ENCODE measurements around the gene CTNNA1.
A peak's percentile ranks its signal among the peaks of the same experiment; 100 is the strongest.
"Not testable (repeated sequence)": the region's sequence is repeated elsewhere in the genome, so short reads cannot be mapped to it uniquely, and the experiment has no call there.

The CTNNA1 gene

DNA sequence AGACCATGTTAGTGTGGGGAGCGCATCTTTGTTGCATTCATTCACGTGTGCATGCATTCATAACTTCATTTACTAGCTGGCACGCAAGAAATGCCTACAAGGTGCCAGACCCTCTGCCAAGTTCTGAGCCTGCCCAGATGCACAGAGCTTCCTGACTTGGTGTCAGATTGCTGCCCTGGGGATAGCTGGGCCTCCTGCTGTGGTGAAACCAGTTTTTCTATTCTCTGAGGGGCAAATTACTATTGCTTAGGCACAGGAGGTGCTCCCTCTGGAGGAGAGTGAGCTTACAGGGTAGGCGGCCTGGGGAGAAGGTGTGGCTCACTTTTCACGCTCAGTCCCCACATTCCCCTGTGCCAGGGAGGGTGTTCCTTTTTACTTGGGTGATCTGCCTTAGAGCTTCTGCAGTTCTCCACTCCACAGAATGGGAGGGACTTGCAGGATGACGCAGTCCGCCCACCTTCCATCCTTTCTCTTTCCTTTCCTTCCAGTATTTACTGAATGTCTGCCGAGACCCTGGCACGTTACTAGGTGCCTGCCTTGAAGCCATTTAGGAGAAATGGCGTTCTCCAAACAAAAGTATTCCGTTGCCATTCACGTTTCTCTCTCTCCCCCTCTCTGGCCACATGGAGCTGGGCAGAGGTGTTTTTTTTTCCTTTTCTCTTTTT lies 27.9 kb upstream of the CTNNA1 start:
- peak; percentile 19 for DNase-seq

DNA sequence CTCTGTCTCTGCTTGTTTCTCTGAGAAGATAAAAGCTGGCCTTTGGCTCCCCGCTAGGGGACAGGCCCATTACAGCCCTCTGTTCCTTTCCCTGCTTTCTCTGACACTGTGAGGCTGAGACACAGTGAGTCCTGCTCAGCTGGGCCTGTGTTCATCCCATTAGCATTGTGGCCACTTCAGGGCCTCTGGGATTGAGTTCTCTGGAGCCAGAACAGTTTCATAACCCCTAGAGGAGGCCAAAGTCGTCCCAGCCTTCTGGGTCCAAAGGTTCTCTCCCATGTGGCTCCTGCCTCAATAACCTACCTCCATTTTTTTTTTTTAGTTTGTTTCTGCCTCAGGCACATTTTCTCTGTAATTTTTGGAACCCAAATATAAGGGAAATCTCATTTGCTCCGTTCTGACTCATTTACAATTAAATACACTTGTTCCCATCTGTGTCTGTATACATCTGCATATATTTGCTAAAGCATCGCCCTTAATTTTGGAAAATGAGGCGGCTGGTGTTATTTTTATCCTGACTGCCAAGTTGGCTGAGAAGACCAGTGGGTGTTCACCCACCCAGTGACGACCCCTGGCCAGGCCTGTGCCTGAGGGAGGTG lies 27.3 kb upstream of the CTNNA1 start:
- no peak for DNase-seq

DNA sequence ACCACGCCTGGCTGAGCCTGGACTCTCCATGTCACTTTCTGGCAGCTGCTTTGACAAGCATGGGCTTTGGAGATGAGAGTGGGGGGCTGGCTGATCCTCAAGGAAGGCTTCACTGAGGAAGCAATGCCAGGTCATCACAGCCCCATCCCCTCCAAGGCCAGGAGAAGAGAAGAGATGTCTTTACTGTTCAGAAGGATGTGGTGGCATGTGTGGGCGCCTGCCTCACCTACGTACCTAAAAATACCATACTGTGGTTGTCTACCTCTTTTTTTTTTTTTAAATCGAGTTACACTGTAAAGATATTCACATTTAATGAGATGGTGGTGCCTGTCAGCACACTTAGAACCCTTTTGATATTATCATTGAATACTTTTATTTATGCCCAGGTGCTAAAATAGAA lies 26.4 kb upstream of the CTNNA1 start:
- no peak for DNase-seq

DNA sequence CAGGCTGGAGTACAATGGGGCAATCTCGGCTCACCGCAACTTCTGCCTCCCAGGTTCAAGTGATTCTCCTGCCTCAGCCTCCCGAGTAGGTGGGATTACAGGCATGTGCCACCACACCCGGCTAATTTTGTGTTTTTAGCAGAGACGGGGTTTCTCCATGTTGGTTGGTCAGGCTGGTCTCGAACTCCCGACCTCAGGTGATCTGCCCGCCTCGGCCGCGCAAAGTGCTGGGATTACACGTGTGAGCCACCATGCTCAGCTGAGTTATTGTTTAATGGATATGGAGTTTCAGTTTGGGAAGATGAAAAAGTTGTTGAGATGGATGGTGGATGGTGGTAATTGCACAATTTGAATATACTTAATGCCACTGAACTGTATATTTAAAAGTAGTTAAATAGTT lies 22.7 kb upstream of the CTNNA1 start:
- not testable (repeated sequence) for DNase-seq

DNA sequence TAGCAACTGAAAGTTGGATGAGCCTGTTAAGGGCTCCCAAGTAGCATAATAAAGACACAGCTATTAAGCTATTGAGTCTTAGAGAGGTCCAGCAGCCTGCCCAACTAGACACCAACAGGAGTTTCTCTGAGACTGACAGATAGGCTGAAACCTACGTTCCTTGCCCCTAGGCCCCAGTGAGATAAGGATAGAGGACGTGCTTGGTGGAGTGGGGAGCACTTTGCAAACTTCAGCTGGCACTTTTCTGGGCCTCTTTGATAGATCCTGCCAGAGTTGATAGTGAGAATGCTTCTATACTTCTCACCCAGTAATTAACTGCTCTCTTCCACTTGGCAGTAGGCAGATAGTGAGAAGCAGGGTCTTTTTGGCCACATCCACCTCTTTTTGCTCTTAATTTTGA lies 20.8 kb upstream of the CTNNA1 start:
- DNase-seq, result no peak

DNA sequence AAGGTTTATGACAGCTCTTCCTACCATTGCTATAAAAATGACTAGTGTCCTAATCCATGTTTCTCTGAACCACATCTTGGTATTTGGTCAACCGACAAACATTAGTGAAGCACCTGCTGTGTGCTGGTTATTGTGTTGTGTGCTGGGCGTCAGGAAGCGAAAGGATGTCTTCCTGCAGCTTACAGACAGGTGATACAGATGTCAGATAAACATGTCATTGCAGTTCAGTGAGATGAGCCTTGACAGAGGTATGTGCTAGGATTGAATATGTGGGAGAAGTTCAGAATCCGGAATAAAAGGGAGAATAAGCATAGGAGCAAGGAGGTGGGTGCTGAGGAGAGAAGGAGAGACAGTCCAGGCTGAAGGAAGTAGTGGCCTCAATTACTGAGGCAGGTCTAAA lies 20.3 kb upstream of the CTNNA1 start:
- DNase-seq, result no peak

DNA sequence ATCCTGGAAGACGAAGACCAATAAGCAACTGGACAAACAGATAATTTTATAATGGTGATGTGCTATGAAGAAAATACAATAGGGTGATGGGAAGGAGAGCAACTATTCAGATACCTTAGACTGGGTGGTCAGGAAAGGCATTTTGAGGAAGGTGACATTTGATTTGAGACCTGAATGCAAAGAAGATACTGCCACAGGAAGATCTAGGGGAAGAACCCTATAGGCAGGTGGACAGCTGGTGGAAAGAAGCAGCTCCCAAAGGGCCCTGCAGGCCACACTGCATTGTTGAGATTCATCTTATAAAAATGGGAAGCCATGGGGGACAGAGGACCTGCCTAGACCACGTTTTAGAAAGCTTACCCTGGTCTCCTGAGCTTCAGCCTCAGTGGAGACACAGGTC lies 19.7 kb upstream of the CTNNA1 start:
- no peak for DNase-seq

DNA sequence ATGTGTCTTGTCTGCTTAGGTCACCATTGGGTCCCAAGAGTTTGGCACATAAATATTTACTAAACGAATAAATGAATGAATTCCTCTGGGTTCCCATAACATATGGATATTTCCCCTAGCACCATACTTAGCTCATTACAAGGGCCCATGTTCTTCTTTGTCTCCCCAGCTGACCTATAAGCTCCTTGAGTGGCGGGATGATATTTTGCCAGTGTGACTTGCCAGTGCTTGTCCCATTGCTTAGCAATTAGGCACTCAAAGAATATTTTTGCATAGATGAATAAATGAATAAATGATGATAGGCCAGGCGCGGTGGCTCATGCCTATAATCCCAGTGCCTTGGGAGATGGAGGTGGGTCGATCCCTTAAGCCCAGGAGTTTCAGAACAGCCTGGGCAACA lies 16.9 kb upstream of the CTNNA1 start:
- no peak for DNase-seq

DNA sequence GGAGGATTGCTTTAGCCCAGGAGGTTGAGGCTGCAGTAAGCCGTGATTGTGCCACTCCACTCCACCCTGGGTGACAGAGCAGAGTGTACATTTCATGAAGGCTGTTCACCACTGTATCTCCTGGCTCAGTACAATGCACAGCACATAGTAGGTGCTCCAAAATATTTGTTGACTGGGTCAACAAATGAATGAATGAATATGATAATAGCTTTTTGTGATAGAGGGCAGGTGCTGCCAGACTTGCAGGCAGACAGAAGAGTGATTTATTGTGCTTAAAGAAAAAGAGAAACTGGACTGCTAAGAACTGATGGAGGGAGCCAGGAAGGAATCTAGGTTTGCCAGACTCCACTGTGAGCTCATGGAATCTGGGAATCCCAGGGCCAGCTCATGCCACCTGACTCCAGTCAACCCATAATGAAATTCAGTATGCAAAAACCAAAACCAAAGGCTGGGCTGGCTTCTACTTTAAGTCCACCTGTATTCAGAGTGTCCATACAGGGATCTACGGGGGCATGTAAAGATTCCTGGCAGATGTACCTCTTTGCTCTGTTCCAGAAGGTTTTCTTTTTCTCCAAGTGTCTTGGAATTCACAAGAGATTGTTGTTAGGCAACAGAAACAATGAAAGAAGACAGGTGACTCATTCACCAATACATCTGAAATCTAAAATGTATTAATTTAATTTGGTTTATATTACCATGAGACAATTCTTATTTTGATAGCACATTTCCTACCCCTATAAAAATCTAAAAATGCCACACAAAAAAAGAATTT lies 15.5 kb upstream of the CTNNA1 start:
- no peak for DNase-seq

DNA sequence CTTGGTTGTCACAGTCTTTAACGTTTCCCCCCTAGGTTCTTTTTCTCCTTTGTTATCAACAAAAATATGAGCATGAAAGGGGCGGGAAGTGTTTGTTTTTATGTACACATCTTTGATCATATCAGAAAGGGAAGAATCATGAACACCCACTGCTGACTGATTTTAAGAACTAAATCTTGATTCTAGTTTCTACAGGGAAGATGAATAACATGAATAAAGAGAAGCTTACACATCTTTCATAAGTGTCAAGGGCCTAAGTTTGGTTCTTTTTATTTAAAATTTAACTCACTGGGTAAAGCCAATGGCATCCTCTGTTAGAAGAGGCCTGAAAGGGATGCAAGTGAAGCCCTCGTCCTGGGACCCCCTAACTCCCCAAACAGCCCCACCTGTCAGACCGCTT lies 14.8 kb upstream of the CTNNA1 start:
- DNase-seq, result no peak

DNA sequence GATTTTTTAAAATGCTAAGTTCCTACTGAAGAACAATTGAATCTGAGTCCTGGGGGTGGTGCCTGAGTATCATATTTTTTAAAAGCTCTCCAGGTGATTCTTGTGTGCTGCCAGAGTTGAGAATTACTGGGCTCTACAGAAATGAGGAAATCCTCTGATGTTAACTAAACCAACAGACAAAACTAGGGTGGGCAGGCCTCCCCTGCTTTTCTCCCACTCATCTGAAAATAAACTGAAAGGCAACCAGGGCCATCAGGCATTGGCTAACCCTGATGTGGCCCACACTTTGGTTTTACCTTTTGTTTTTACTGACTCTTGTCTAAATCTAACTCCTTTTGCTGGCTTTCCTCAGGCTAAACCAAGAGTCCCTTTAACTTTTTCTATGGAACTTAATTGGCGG lies 13.3 kb upstream of the CTNNA1 start:
- DNase-seq, result no peak

DNA sequence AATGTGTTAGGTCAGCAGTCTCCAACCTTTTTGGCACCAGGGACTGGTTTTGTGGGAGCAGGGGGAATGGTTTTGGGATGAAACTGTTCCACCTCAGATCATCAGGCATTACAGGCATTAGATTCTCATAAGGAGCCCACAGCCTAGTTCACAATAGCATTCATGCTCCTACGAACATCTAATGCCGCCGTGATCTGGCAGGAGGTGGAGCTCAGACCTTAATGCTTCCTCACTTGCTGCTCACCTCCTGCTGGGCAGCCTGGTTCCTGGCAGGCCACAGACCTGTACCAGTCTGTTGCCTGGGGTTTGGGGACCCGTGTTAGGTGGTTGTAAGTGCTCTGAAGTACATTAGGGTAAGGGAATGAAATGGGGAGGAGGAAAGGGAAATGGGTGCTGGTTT lies 9.7 kb upstream of the CTNNA1 start:
- no peak for DNase-seq

DNA sequence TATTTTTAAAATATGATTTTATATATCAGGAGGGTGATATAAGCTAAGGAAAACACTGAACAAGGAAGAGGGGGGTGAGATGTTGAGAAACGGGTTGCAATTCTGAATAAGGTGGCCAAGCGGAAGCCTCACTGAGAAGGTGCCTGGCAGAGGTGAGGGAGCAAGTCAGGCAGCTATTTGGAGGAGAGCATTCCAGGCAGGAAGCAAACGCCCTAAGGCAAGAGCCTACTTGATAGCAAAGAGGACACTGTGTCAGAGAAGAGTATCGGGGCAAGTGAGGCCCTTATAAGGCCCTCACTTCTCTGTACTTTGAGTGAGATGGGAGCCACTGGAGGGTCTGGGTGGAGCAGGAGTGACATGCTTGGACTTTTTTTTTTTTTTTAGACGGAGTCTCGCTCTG lies 8.0 kb upstream of the CTNNA1 start:
- no peak for DNase-seq

DNA sequence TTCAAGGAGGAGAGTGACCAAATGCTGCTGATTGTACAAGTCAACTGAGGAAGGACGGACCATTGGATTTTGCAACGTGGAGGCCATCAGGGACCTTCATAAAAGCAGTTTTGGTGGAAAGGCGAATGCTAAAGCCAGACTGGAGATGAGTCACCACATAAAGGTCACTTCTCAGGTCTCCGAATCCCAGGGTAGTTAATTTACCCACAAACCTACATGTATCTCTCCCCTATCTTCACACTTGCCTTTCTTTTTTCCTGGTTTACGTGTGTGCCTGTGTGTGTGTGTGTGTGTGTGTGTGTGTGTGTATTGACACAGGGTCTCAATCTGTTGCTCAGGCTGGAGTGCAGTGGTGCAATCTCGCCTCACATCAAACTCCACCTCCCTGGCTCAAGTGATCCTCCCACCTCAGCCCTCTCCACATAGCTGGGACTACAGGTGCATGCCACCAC lies 4.6 kb upstream of the CTNNA1 start:
- DNase-seq, result no peak

DNA sequence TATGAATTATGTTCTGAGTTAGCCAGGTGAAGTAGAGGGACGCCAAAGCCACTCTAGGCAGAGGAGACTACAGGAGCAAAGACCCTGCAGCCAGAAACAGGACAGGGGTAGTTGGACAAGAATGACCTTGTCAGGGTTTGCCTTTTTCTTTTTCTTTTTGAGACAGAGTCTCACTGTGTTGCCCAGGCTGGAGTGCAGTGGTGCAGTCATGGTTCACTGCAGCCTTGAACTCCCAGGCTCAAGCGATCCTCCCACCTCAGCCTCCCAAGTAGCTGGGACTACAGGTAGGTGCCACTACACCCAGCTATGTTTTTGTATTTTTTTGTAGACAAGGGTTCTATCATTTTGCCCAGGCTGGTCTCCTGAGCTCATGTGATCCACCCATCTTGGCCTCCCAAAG lies 1.9 kb upstream of the CTNNA1 start:
- DNase-seq, result not testable (repeated sequence)

DNA sequence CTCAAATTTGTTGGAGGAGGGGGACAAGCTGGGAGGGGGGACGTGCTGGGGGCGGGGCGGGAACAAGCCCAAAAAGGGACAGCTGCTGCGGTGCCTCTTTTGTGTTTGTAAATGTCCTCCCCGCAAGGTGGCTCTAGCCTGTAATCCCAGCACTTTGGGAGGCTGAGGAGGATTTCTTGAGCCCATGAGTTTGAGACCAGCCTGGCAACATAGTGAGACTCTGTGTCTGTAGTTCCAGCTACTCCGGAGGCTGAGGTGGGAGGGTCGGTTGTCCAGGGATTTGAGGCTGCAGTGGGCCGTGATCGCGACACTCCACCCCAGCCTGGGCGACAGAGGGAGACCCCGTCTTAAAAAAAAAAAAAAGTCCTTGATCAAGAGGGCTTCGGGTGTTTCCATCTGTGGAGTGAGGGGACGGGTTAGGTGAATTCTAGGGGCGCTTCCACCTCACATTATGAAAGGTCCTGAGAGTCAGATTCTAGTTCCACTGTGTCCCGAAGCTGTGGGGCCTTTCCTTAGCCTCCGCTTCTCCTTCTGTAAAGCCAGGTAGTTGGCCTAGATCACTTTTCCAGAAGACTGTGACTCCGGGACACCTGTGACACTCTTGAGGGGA lies 779 bp upstream of the CTNNA1 start:
- DNase-seq, result no peak

DNA sequence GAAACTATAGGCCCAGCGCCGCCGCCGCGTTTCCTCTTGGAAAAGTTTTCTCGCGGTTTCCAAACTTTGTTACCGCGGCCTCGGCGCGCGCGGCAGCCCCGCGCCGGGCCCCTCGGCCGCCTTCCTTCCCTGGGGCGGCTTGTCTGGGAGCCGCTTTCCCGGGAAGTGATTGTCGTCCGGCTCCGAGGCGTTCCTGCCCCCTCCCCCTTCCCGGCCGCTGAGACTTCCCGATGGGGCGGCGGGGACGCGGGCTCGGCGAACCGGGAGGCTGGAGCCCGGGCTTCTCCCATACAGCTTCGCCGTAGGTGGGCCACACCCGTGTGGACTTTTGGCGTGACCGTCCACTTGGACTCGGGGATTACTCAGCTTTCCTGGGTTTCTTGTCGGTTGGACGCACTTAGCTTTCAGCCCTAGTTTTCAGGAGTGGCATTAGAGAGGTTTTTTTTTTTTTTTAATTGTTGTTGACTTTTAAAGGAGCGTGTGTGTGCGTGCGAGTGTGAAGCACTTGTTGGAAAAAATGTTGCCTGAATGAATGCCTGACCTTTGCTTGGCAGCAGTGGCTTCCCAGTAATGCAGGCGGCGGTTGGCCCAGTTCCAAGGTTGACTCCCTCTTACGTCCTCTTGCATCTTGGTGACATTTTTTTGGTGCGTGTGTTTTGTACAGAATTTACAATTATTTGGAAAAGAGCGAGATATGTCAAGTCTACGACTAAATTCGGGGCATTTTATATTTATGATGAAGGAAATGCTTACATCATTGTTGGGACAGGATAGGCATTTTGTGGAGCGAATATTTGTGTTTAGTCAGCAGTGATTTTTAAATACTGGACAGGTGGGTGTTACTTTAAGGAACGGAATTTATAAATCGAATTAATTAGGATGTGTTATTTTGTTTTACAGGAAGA lies 821 bp downstream of the CTNNA1 start:
- DNase-seq, result peak; percentile 1

DNA sequence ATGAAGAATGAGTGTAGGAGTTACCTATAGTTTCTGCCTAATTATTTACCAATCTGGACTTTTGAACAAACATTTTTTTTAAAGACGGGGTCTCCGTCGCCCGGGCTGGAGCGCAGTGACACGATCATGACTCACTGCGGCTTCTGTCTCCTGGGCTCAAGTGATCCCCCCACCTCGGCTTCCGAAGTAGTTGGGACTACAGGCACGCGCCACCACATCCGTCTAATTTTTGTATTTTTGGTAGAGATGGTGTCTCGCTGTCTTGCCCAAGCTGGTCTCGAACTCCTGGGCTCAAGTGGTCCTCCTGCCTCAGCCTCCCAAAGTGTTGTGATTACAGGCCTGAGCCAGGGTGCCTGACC lies 1.5 kb downstream of the CTNNA1 start:
- DNase-seq, result no peak

DNA sequence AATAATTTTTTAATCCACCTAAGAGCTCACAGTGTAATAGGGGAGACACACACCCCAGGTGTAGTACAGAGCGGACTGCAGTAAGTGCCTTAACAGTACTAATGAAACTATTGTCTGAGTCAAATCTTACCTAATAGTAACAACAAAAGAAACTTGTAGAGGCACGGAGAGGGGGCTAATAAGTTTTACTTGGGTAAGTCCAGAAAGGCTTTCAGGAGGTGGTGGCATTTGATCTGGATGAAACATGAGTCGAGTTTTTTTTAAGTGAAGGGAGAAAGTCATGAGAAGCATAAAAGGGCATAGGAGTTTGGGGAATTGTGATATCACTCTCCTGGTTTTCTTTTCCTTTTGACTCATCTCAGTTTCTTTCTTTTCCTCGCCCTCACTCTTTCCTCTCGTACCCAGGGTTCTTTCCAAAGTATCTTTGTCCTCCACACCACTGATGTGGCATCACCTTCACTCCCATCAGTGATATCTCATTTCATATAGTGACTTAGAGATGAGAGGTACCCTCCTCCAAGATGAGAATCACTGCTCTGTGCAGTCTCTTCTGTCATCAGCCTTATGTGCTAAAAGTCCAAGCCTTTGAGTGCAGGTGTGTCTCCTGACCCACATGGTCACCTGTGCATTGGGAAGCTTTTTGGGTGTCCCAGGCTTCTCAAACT lies 2.0 kb downstream of the CTNNA1 start:
- DNase-seq, result no peak

DNA sequence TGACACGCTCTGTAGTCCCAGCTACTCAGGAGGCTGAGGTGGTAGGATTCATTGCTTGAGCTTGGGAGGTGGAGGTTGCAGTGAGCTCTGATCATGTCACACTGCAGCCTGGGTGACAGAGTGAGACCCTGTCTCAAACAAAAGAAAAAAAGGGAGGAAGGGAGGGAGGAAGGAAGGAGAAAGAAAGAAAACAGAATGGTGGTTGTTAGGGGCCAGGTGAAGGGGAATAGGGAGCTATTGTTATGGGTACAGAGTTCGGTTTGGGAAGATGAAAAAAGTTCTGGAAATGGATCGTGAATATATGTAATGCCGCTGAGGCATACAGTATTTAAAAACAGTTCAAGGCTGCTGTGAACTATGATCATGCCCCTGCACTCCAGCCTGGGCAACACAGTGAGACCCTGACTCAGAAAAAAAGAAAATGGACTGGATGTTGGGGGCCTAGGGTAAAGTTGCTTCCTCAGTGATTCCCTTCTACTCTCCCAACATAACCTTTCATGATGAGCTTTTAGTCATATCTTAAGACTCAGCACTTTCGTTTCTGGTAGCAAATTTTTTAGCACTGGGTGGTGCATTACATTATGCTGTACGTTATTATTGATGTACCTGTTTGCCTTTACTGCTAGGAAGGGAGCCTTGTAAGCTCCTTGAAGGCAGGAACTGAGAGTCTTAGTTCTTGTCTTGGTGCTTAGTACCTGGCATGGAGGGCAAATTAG lies 4.0 kb downstream of the CTNNA1 start:
- DNase-seq, result no peak

DNA sequence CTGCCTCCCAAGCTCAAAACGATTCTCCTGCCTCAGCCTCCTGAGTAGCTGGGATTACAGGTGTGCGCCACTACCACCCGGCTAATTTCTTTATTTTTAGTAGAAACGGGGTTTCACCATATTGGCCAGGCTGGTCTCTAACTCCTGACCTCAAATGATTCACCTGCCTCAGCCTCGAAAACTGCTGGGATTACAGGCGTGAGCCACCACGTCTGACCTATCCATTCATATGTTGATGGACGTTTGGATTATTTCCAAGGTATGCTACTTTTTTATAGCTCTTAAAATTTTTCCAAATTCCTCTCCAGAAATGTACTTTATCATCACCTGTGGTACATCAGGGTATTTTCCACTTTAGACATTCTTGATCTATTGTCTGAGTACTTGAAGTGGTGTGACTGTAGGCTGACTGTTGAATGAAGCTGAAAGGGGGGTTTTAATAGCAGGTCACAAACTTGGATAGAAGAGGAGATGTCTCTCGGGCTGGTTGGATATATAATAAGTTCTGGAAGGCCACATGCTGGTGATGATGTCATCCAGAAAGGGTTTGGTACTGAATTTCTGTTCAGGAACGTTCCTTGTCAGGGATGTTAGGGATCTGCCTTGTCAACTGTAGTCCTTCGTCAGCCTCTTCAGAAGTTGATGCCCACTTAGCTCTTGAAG lies 7.4 kb downstream of the CTNNA1 start:
- no peak for DNase-seq

All from NCI-H1417 treated with DMSO at 0.1 percent for 48 hours (cell line).